ENCODE measurements around the gene ADNP2. TPM values are rescaled to one million over a fixed set of nuclear protein-coding genes. Genes with fewer than 3 reads are reported as not detected.

The ADNP2 gene, protein sequence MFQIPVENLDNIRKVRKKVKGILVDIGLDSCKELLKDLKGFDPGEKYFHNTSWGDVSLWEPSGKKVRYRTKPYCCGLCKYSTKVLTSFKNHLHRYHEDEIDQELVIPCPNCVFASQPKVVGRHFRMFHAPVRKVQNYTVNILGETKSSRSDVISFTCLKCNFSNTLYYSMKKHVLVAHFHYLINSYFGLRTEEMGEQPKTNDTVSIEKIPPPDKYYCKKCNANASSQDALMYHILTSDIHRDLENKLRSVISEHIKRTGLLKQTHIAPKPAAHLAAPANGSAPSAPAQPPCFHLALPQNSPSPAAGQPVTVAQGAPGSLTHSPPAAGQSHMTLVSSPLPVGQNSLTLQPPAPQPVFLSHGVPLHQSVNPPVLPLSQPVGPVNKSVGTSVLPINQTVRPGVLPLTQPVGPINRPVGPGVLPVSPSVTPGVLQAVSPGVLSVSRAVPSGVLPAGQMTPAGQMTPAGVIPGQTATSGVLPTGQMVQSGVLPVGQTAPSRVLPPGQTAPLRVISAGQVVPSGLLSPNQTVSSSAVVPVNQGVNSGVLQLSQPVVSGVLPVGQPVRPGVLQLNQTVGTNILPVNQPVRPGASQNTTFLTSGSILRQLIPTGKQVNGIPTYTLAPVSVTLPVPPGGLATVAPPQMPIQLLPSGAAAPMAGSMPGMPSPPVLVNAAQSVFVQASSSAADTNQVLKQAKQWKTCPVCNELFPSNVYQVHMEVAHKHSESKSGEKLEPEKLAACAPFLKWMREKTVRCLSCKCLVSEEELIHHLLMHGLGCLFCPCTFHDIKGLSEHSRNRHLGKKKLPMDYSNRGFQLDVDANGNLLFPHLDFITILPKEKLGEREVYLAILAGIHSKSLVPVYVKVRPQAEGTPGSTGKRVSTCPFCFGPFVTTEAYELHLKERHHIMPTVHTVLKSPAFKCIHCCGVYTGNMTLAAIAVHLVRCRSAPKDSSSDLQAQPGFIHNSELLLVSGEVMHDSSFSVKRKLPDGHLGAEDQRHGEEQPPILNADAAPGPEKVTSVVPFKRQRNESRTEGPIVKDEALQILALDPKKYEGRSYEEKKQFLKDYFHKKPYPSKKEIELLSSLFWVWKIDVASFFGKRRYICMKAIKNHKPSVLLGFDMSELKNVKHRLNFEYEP
- total RNA-seq: 10 to 100 TPM; 15.7 to 20.3 (median 20.1) TPM

DNA sequence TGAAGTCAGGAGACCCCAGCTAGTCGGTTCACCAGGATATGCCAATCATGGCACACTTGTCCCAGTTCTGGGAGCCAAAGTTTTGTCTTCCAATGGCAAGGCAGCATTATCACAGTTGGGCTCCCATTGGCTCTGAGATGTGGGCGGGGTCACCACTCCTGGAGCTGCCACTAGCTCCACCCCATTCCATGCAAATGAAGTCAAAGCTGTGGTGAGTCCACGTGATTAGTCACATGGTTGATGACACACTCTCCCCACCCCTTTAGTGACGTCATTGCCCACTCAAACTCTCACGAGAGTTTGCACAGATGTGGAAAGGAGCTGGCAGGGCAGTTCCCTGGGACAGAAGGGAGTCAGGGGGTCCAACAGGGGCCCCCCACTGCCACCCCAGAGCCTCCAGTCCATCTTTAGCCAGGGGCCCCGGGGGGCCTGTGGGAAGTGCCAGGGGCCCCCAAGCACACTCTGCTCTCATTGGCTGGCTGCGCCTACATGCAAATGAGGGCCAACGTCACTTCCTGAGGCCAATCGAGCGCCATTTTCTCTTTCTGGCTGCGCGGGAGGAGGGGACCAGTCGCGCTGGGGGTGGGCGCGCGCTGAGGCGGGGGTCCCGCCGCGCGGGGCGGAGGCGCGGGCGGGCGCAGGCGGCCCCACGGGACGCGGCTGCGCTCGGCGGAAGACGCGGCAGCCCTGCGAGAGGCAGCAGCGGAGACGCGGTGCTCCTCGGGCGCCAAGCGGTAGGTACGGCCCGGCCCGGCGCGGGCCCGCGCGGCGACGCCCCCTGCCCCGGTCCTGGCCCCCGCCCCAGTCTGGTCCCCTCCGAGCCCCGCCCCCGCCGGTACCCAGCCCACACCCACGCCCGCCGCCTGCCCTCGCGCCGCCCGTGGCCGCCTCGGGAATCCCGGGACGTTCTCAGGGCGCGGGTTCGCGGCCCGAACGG is at the start of gene ADNP2:
ADNP2 (plus strand) TSS at position 524 of the 937 bp plus-strand sequence. CDS start 8,281 bp downstream, outside the sequence.
- H3K4me1 ChIP-seq: peaks cover 4% of the 10 kb centered on the region in 2 donors
- H3K27ac ChIP-seq: peak within 1 kb of the TSS; percentile 95 to 96
- TF ChIP-seq POLR2AphosphoS5 (IDR thresholded peaks at IDR 0.05): peak; percentile 25 to 68 (median 60)
- TF ChIP-seq, protein P1, sequence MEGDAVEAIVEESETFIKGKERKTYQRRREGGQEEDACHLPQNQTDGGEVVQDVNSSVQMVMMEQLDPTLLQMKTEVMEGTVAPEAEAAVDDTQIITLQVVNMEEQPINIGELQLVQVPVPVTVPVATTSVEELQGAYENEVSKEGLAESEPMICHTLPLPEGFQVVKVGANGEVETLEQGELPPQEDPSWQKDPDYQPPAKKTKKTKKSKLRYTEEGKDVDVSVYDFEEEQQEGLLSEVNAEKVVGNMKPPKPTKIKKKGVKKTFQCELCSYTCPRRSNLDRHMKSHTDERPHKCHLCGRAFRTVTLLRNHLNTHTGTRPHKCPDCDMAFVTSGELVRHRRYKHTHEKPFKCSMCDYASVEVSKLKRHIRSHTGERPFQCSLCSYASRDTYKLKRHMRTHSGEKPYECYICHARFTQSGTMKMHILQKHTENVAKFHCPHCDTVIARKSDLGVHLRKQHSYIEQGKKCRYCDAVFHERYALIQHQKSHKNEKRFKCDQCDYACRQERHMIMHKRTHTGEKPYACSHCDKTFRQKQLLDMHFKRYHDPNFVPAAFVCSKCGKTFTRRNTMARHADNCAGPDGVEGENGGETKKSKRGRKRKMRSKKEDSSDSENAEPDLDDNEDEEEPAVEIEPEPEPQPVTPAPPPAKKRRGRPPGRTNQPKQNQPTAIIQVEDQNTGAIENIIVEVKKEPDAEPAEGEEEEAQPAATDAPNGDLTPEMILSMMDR (IDR thresholded peaks at IDR 0.05): no peak
- no peak for TF ChIP-seq POLR2A (IDR thresholded peaks at IDR 0.05)
- no peaks in the 10 kb centered on the region for H3K36me3 ChIP-seq
- H3K9me3 ChIP-seq: peaks cover 0 to 4% of the 10 kb centered on the region in 2 donors
- intact Hi-C loops (cut with DNase I; ENCODE audit: low total_unique reads): no loop called here
- no peaks in the 10 kb centered on the region for H3K27me3 ChIP-seq
- H3K4me3 ChIP-seq: peak within 1 kb of the TSS; percentile 63 to 88 (median 74)
- peak; percentile 73 to 76 for DNase-seq (ENCODE audit: low spot score in 2 of 2)

DNA sequence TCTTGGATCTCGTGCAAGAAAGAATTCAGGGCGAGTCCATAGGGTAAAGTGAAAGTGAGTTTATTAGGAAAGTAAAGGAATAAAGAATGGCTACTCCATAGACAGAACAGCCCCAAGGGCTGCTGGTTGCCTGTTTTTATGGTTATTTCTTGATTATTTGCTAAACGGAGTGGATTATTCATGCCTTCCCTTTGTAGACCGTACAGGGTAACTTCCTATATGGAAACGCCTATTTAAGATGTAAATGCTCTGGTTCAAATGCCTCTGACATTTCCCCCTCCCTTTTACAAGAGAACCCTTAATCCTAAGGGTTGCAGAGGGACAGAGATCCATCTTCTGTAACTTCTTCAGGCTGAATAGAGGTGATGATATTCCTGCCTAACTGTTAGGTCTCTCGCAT is 49.1 kb upstream of the ADNP2 start:
- H3K9me3 ChIP-seq: peaks cover 35 to 47% of the 10 kb centered on the region in 2 donors
- no peaks in the 10 kb centered on the region for H3K4me1 ChIP-seq
- H3K27ac ChIP-seq: no peak overlapping the region
- no peak for DNase-seq (ENCODE audit: low spot score in 2 of 2)
- no peak overlapping the region for H3K4me3 ChIP-seq
- intact Hi-C loops (cut with DNase I; ENCODE audit: low total_unique reads): no loop called here
- H3K27me3 ChIP-seq: no peaks in the 10 kb centered on the region
- TF ChIP-seq, protein P1 (IDR thresholded peaks at IDR 0.05): no peak
- TF ChIP-seq POLR2A (IDR thresholded peaks at IDR 0.05): no peak
- no peak for TF ChIP-seq POLR2AphosphoS5 (IDR thresholded peaks at IDR 0.05)
- H3K36me3 ChIP-seq: no peaks in the 10 kb centered on the region

DNA sequence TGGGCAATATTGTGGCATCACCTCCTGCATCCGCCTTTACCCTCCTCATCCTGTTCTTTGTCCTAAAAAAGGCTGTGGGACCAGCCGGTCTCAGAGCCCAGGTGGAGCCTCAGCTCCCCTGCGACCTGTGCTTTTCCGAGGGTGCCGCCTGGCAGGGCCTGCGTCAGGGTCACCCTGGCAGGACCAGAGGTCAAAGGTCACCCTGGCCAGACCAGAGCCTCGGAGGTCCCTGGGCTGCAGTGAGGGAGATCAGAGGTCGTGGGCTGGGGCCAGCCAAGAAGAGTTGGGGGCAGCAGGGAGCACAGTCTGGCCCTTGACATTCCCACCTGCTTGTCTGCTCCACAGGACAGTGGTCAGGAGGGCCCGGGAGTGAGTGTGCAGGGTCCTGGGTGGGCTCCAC is 43.4 kb upstream of the ADNP2 start:
- Histone ChIP-seq H3K4me3 (no peak overlapping the region), H3K9me3 (peaks cover 11 to 23% of the 10 kb centered on the region in 2 donors), H3K27me3 (no peaks in the 10 kb centered on the region), H3K4me1 (no peaks in the 10 kb centered on the region), H3K27ac (no peak overlapping the region), H3K36me3 (no peaks in the 10 kb centered on the region)
- TF ChIP-seq POLR2AphosphoS5 (IDR thresholded peaks at IDR 0.05) (no peak), POLR2A (IDR thresholded peaks at IDR 0.05) (no peak)
- TF ChIP-seq, protein P1 (IDR thresholded peaks at IDR 0.05): no peak
- intact Hi-C loops (cut with DNase I; ENCODE audit: low total_unique reads): no loop called here
- no peak for DNase-seq (ENCODE audit: low spot score in 2 of 2)

DNA sequence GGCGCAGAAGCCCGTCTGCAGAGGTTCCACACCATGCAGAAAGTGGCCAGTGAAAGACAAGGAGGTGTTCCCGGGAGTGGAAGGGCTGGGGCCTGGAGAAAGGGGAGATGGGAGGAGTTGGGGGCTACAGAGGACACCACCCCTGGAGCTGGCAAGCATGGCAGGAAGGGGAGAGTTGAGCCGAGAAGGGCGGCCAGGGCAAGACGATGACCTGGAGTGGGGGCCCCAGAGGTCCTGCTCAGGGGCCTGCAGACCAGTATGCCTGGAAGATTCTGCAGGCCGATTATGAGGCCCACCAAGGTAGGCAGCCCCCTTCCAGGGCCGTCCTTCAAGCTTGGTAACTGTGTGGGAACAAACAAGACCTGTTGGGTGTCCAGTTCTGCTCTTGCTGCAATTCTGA is 41.7 kb upstream of the ADNP2 start:
- peaks cover 4 to 9% of the 10 kb centered on the region in 2 donors for H3K9me3 ChIP-seq
- H3K27ac ChIP-seq: no peak overlapping the region
- TF ChIP-seq POLR2AphosphoS5 (IDR thresholded peaks at IDR 0.05): no peak
- no peaks in the 10 kb centered on the region for H3K27me3 ChIP-seq
- H3K4me1 ChIP-seq: no peaks in the 10 kb centered on the region
- intact Hi-C loops (cut with DNase I; ENCODE audit: low total_unique reads): no loop called here
- no peak for DNase-seq (ENCODE audit: low spot score in 2 of 2)
- no peaks in the 10 kb centered on the region for H3K36me3 ChIP-seq
- H3K4me3 ChIP-seq: no peak overlapping the region
